ENCODE data around the gene SLC37A2. TPM values are rescaled to one million over a fixed set of nuclear protein-coding genes. Genes with fewer than 3 reads are reported as not detected.
"Not testable (repeated sequence)": the region's sequence is repeated elsewhere in the genome, so short reads cannot be mapped to it uniquely, and the experiment has no call there.

SLC37A2 gene
- total RNA-seq = 0.37 and 0.64 TPM in 2 replicates
- long read RNA-seq, partial matches to known transcripts = 0 of 1 reads
- long read RNA-seq, other reads (novel, unspliced or antisense) = 0 of 1 reads

- H3K4me3 Mint-ChIP-seq (ENCODE audit: unreplicated experiment) = peak within 1 kb of the TSS; percentile 81
- peaks cover 9% of the 10 kb centered on the region for H3K27me3 Mint-ChIP-seq (ENCODE audit: unreplicated experiment)
- peaks cover 5% of the 10 kb centered on the region for H3K4me1 Mint-ChIP-seq (ENCODE audit: unreplicated experiment)
- peak; percentile 44 for TF ChIP-seq CTCF (IDR thresholded peaks at IDR 0.05)
- no peaks in the 10 kb centered on the region for H3K9me3 Mint-ChIP-seq (ENCODE audit: unreplicated experiment)
- H3K36me3 Mint-ChIP-seq (ENCODE audit: unreplicated experiment) = no peaks in the 10 kb centered on the region
- peak; percentile 87 for DNase-seq (ENCODE audit: extremely low spot score, unreplicated experiment)
- H3K27ac Mint-ChIP-seq (ENCODE audit: unreplicated experiment) = peak within 1 kb of the TSS; percentile 72
These were observed at the start of gene SLC37A2 for GRCh38 chr11:125062931-125063428. SLC37A2 (plus strand) TSS chr11:125063305; CDS start chr11:125063368, 63 bp downstream.

GRCh38 chr11:125016413-125016812 lies 46.7 kb upstream of the SLC37A2 start:
- Mint-ChIP-seq H3K27ac (ENCODE audit: unreplicated experiment) (no peak overlapping the region), H3K36me3 (ENCODE audit: unreplicated experiment) (peaks cover 4% of the 10 kb centered on the region), H3K4me1 (ENCODE audit: unreplicated experiment) (no peaks in the 10 kb centered on the region), H3K4me3 (ENCODE audit: unreplicated experiment) (no peak overlapping the region), H3K27me3 (ENCODE audit: unreplicated experiment) (no peaks in the 10 kb centered on the region), H3K9me3 (ENCODE audit: unreplicated experiment) (peaks cover 16% of the 10 kb centered on the region)
- no peak for DNase-seq (ENCODE audit: extremely low spot score, unreplicated experiment)
- no peak for TF ChIP-seq CTCF (IDR thresholded peaks at IDR 0.05)

GRCh38 chr11:125020342-125020741 lies 42.8 kb upstream of the SLC37A2 start:
- TF ChIP-seq CTCF (IDR thresholded peaks at IDR 0.05) = no peak
- Mint-ChIP-seq H3K27me3 (ENCODE audit: unreplicated experiment) (no peaks in the 10 kb centered on the region), H3K36me3 (ENCODE audit: unreplicated experiment) (no peaks in the 10 kb centered on the region), H3K27ac (ENCODE audit: unreplicated experiment) (no peak overlapping the region), H3K4me1 (ENCODE audit: unreplicated experiment) (no peaks in the 10 kb centered on the region), H3K4me3 (ENCODE audit: unreplicated experiment) (no peak overlapping the region), H3K9me3 (ENCODE audit: unreplicated experiment) (no peaks in the 10 kb centered on the region)
- DNase-seq (ENCODE audit: extremely low spot score, unreplicated experiment) = no peak

- Mint-ChIP-seq H3K4me1 (ENCODE audit: unreplicated experiment) (no peaks in the 10 kb centered on the region), H3K36me3 (ENCODE audit: unreplicated experiment) (no peaks in the 10 kb centered on the region), H3K4me3 (ENCODE audit: unreplicated experiment) (no peak overlapping the region), H3K9me3 (ENCODE audit: unreplicated experiment) (peaks cover under 1% of the 10 kb centered on the region), H3K27me3 (ENCODE audit: unreplicated experiment) (no peaks in the 10 kb centered on the region), H3K27ac (ENCODE audit: unreplicated experiment) (no peak overlapping the region)
- no peak for DNase-seq (ENCODE audit: extremely low spot score, unreplicated experiment)
- TF ChIP-seq CTCF (IDR thresholded peaks at IDR 0.05) = no peak
These were observed 40.6 kb upstream of the SLC37A2 start for GRCh38 chr11:125022551-125022950.

GRCh38 chr11:125025968-125026367 lies 37.1 kb upstream of the SLC37A2 start:
- H3K36me3 Mint-ChIP-seq (ENCODE audit: unreplicated experiment) = peaks cover 2% of the 10 kb centered on the region
- no peaks in the 10 kb centered on the region for H3K4me1 Mint-ChIP-seq (ENCODE audit: unreplicated experiment)
- TF ChIP-seq CTCF (IDR thresholded peaks at IDR 0.05) = no peak
- peaks cover 11% of the 10 kb centered on the region for H3K9me3 Mint-ChIP-seq (ENCODE audit: unreplicated experiment)
- no peak overlapping the region for H3K4me3 Mint-ChIP-seq (ENCODE audit: unreplicated experiment)
- H3K27ac Mint-ChIP-seq (ENCODE audit: unreplicated experiment) = no peak overlapping the region
- no peaks in the 10 kb centered on the region for H3K27me3 Mint-ChIP-seq (ENCODE audit: unreplicated experiment)
- no peak for DNase-seq (ENCODE audit: extremely low spot score, unreplicated experiment)

- not testable (repeated sequence) for H3K36me3 Mint-ChIP-seq (ENCODE audit: unreplicated experiment); H3K4me3 Mint-ChIP-seq (ENCODE audit: unreplicated experiment); H3K4me1 Mint-ChIP-seq (ENCODE audit: unreplicated experiment); H3K27me3 Mint-ChIP-seq (ENCODE audit: unreplicated experiment); DNase-seq (ENCODE audit: extremely low spot score, unreplicated experiment); H3K27ac Mint-ChIP-seq (ENCODE audit: unreplicated experiment)
- H3K9me3 Mint-ChIP-seq (ENCODE audit: unreplicated experiment) = peaks cover 26% of the 10 kb centered on the region
These were observed 33.7 kb upstream of the SLC37A2 start for GRCh38 chr11:125029431-125029830.

All from osteocyte (in vitro differentiated cells).